Endothelial cell (in vitro differentiated cells): ENCODE results near the gene KDM5B. TPM values are rescaled to one million over a fixed set of nuclear protein-coding genes. Genes with fewer than 3 reads are reported as not detected.
"Not testable (repeated sequence)": the region's sequence is repeated elsewhere in the genome, so short reads cannot be mapped to it uniquely, and the experiment has no call there.

ENCODE experiments used
- DNase-seq: peaks from one replicate; pipeline ENCODE4 v3.0.0; 2021; ENCODE audit warnings: low spot score
- H3K27ac Mint-ChIP-seq: one replicate; pipeline ENCODE4 v1.8.0; 2021; ENCODE audit warnings: mixed read lengths, inconsistent platforms; ENCODE audit not compliant: unreplicated experiment
- H3K27me3 Mint-ChIP-seq: one replicate; pipeline ENCODE4 v1.8.0; 2021; ENCODE audit warnings: mild to moderate bottlenecking, moderate library complexity, mixed read lengths, inconsistent platforms; ENCODE audit not compliant: unreplicated experiment
- H3K36me3 Mint-ChIP-seq: one replicate; pipeline ENCODE4 v1.8.0; 2021; ENCODE audit warnings: mild to moderate bottlenecking, low read depth, mixed read lengths, inconsistent platforms; ENCODE audit not compliant: unreplicated experiment
- H3K4me1 Mint-ChIP-seq: one replicate; pipeline ENCODE4 v1.8.0; 2021; ENCODE audit warnings: mild to moderate bottlenecking, mixed read lengths, inconsistent platforms; ENCODE audit not compliant: unreplicated experiment
- H3K4me3 Mint-ChIP-seq: one replicate; pipeline ENCODE4 v1.8.0; 2021; ENCODE audit warnings: mild to moderate bottlenecking, mixed read lengths, inconsistent platforms; ENCODE audit not compliant: unreplicated experiment
- H3K9me3 Mint-ChIP-seq: one replicate; pipeline ENCODE4 v1.8.0; 2021; ENCODE audit warnings: mixed read lengths, inconsistent platforms; ENCODE audit not compliant: unreplicated experiment
- CTCF ChIP-seq: fragments of 200-600 bp; sonication (generic); IDR thresholded peaks from one replicate; pipeline ENCODE4 v1.5.0; 2021; ENCODE audit warnings: antibody characterized with exemption; ENCODE audit not compliant: unreplicated experiment
- total RNA-seq: library from RNA; stranded (reverse); fragmentation: NEBNext Ultra II Directional; extraction: Animal tissue kit (Norgen Biotek cat#: 25700); gene quantifications from one replicate; pipeline ENCODE4 v1.2.1, GENCODE V29; 2021; ENCODE audit not compliant: unreplicated experiment

KDM5B gene
- total RNA-seq, 1 donor from 2014 or later: 195 TPM

- TF ChIP-seq CTCF: no peak
- no peak for DNase-seq
- Mint-ChIP-seq H3K9me3 (no peaks in the 10 kb centered on the region), H3K36me3 (peaks cover 76% of the 10 kb centered on the region), H3K4me3 (peak overlapping the region; percentile 78), H3K27me3 (peaks cover 1% of the 10 kb centered on the region), H3K4me1 (no peaks in the 10 kb centered on the region), H3K27ac (no peak overlapping the region)
Measured at GRCh38 chr1:202728951-202729350, 79.3 kb downstream of the KDM5B start.

- no peak for TF ChIP-seq CTCF
- no peak for DNase-seq
- Mint-ChIP-seq H3K27ac (no peak overlapping the region), H3K4me3 (no peak overlapping the region), H3K27me3 (peaks cover 3% of the 10 kb centered on the region), H3K36me3 (peaks cover 45% of the 10 kb centered on the region), H3K4me1 (no peaks in the 10 kb centered on the region), H3K9me3 (no peaks in the 10 kb centered on the region)
Measured at GRCh38 chr1:202725526-202725925, 82.7 kb downstream of the KDM5B start.

GRCh38 chr1:202723708-202724107, 84.5 kb downstream of the KDM5B start:
- Mint-ChIP-seq H3K27me3 (peaks cover 3% of the 10 kb centered on the region), H3K9me3 (no peaks in the 10 kb centered on the region), H3K36me3 (peaks cover 27% of the 10 kb centered on the region), H3K4me1 (no peaks in the 10 kb centered on the region), H3K27ac (no peak overlapping the region), H3K4me3 (no peak overlapping the region)
- TF ChIP-seq CTCF: no peak
- no peak for DNase-seq

GRCh38 chr1:202723046-202723445, 85.2 kb downstream of the KDM5B start:
- H3K27me3 Mint-ChIP-seq, H3K4me1 Mint-ChIP-seq, H3K4me3 Mint-ChIP-seq, H3K27ac Mint-ChIP-seq, H3K9me3 Mint-ChIP-seq, DNase-seq: not testable (repeated sequence)
- H3K36me3 Mint-ChIP-seq: peaks cover 20% of the 10 kb centered on the region

GRCh38 chr1:202716654-202717053, 91.6 kb downstream of the KDM5B start:
- no peak overlapping the region for H3K27ac Mint-ChIP-seq
- DNase-seq: no peak
- no peaks in the 10 kb centered on the region for H3K36me3 Mint-ChIP-seq
- no peak for TF ChIP-seq CTCF
- H3K4me1 Mint-ChIP-seq: peaks cover 16% of the 10 kb centered on the region
- H3K9me3 Mint-ChIP-seq: no peaks in the 10 kb centered on the region
- H3K27me3 Mint-ChIP-seq: no peaks in the 10 kb centered on the region
- H3K4me3 Mint-ChIP-seq: no peak overlapping the region

GRCh38 chr1:202714202-202714601, 94.0 kb downstream of the KDM5B start:
- DNase-seq, H3K36me3 Mint-ChIP-seq, H3K27ac Mint-ChIP-seq, H3K27me3 Mint-ChIP-seq, H3K4me3 Mint-ChIP-seq, H3K9me3 Mint-ChIP-seq: not testable (repeated sequence)
- H3K4me1 Mint-ChIP-seq: peaks cover 24% of the 10 kb centered on the region
